WERI-Rb-1 (cell line): Measurements from ENCODE around the gene ZNF76.
A peak's percentile ranks its signal among the peaks of the same experiment; 100 is the strongest.

ENCODE experiments used
- DNase-seq: peaks from one replicate; pipeline ENCODE4 v3.0.0-alpha.2; 2020
- H3K27ac ChIP-seq: fragments of 250-450 bp; sonication (Bioruptor Pico); 2 replicates; pipeline ENCODE4 v1.5.1; 2020; ENCODE audit warnings: mild to moderate bottlenecking, moderate library complexity
- H3K27me3 ChIP-seq: fragments of 250-450 bp; sonication (Bioruptor Pico); 2 replicates; pipeline ENCODE4 v1.5.1; 2021; ENCODE audit warnings: mild to moderate bottlenecking, low read depth, moderate library complexity; ENCODE audit not compliant: insufficient read depth, severe bottlenecking
- H3K36me3 ChIP-seq: fragments of 250-450 bp; sonication (Bioruptor Pico); 2 replicates; pipeline ENCODE4 v1.5.1; 2020; ENCODE audit warnings: mild to moderate bottlenecking, moderate library complexity
- H3K4me3 ChIP-seq: 2 replicates; pipeline ENCODE4 v1.5.1; 2011; ENCODE audit warnings: low read depth, mild to moderate bottlenecking, control low read depth, low read length
- H3K9me3 ChIP-seq: fragments of 250-450 bp; sonication (Bioruptor Pico); 2 replicates; pipeline ENCODE4 v1.5.1; 2021; ENCODE audit warnings: mild to moderate bottlenecking, moderate library complexity; ENCODE audit not compliant: severe bottlenecking
- TF ChIP-seq, protein P1 (sequence below): IDR thresholded peaks from 2 replicates; pipeline ENCODE4 v1.5.1; 2011; ENCODE audit warnings: low read depth, mild to moderate bottlenecking, control low read depth, inconsistent platforms, low read length

The ZNF76 gene

DNA sequence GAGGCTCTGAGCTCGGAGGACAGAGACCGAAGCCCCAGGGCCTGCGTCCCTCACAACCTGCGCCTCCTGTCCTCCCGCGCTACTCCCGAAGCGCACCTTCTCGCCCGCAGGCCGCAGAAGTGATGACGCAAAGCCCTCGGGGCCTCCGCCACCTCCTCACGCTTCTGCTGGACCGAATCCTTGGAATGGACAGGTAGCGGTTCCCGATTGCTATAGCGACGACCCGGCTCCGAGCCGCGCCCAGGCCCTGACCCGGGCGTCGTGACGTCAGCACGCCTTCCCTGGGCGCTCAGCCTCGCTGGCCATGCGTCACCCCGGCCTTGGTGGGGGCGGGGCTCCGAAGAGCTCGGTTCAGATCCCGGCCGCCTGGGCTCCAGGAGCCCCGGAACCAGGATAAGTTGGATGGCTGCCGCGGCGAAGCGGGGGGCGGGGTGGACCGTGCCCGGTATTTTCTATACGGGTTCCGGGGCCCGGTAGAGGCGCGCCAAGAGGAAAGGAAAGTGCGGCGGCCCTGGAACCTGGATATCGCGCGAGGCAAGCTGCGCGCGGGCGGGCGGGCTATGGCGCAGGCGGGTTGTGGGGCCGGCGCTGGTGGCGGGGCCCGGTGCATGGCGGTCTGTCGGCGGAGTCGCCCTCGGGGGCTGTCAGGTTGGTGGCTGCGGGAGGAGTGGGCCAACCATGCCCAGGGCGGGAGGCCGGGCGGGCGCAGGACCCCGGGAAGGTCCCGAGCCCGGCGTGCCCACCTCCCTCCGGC lies at the start of gene ZNF76:
ZNF76 (plus strand) TSS at position 542 of the 754 bp plus-strand sequence. CDS start 21,417 bp downstream, outside the sequence.
- no peaks in the 10 kb centered on the region for H3K27me3 ChIP-seq
- H3K4me3 ChIP-seq = peak within 1 kb of the TSS; percentile 91
- H3K36me3 ChIP-seq = 0 out of 2 replicates have a peak, but pooled peaks cover 5% of the 10 kb centered on the region
- TF ChIP-seq, protein P1, sequence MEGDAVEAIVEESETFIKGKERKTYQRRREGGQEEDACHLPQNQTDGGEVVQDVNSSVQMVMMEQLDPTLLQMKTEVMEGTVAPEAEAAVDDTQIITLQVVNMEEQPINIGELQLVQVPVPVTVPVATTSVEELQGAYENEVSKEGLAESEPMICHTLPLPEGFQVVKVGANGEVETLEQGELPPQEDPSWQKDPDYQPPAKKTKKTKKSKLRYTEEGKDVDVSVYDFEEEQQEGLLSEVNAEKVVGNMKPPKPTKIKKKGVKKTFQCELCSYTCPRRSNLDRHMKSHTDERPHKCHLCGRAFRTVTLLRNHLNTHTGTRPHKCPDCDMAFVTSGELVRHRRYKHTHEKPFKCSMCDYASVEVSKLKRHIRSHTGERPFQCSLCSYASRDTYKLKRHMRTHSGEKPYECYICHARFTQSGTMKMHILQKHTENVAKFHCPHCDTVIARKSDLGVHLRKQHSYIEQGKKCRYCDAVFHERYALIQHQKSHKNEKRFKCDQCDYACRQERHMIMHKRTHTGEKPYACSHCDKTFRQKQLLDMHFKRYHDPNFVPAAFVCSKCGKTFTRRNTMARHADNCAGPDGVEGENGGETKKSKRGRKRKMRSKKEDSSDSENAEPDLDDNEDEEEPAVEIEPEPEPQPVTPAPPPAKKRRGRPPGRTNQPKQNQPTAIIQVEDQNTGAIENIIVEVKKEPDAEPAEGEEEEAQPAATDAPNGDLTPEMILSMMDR = no peak
- DNase-seq = peak; percentile 100
- peak within 1 kb of the TSS; percentile 98 for H3K27ac ChIP-seq
- H3K9me3 ChIP-seq = no peaks in the 10 kb centered on the region

DNA sequence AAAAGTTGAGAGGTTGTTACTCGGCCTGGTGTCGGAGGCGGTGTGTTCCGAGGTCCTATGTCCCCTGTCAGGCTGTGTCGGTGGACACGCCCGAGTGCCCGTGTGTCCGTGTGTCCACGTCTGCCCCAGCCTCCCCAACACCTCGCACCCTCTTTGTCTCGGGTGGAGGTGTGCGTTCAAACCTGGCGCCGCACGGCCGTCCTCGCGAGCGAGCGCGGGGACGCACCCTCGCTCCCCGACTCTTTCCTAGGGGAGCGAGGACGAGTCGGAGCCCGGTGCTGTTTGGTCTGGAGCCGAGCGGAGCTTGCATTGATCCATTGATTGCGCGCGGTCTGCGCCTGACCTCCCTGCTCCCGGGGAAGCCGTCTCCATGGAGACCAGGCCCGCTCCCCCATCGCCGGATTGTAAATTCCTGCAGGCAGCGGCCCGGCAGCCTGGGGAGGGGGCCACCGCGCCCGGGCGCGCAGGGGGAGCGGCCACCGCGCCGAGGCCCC lies 46.2 kb upstream of the ZNF76 start:
- Histone ChIP-seq H3K27me3 (peaks cover 35% of the 10 kb centered on the region), H3K4me3 (peak overlapping the region; percentile 56), H3K36me3 (no peaks in the 10 kb centered on the region), H3K27ac (no peak overlapping the region), H3K9me3 (no peaks in the 10 kb centered on the region)
- peak; percentile 51 for DNase-seq
- TF ChIP-seq, protein P1 = no peak

DNA sequence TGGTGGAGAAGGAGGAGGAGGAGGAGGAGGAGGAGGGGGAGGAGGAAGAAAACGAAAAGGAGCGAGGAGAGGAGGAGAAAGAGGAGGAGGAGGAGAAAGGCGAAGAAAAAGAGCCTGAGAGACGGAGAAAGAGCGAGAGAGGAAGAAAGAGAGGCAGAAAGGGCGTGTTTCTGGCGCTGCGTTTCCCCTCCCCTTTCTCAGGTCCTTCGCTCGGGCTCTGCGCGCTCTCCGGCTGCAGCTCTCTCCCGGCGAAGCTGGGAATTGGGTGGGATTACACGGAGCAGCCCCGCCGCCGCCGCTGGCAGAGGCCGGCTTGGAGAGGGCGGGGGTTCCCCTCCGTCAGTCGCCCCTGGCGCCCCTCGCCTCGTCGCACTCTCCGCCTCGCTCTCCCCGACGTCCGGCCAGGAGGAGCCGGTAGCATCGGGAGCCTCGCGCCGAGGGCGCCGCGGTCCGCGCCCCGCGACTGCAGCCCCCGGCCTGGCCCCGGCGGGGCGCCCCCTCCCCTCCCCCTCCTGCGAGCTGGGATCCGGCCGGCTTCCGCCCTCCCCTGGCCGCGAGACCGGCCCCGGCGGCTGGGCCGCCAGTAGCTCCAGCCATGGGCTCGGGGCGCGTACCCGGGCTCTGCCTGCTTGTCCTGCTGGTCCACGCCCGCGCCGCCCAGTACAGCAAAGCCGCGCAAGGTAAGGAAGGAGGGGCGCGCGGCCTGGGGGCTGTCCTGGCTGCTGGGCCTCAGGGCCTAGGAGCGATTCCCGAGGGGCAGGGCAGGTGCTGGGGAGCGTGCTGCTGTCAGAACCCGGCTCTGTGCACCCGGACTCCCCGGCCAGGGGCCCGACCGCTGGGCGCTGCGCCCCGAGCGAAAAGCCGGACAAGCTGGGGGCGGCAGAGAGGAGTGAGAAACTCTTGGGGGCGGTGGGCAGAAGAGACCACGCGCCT lies 45.4 kb upstream of the ZNF76 start, which contains the start of gene SCUBE3:
SCUBE3 (plus strand) TSS at position 133 of the 933 bp plus-strand sequence; CDS start at position 596, 463 bp downstream.
- Histone ChIP-seq H3K9me3 (no peaks in the 10 kb centered on the region), H3K27me3 (peaks cover 29% of the 10 kb centered on the region), H3K27ac (peak within 1 kb of the TSS; percentile 17; the same call in 1 of the 2 replicates), H3K36me3 (no peaks in the 10 kb centered on the region), H3K4me3 (peak within 1 kb of the TSS; percentile 56)
- peak; percentile 81 for DNase-seq
- TF ChIP-seq, protein P1 = no peak

DNA sequence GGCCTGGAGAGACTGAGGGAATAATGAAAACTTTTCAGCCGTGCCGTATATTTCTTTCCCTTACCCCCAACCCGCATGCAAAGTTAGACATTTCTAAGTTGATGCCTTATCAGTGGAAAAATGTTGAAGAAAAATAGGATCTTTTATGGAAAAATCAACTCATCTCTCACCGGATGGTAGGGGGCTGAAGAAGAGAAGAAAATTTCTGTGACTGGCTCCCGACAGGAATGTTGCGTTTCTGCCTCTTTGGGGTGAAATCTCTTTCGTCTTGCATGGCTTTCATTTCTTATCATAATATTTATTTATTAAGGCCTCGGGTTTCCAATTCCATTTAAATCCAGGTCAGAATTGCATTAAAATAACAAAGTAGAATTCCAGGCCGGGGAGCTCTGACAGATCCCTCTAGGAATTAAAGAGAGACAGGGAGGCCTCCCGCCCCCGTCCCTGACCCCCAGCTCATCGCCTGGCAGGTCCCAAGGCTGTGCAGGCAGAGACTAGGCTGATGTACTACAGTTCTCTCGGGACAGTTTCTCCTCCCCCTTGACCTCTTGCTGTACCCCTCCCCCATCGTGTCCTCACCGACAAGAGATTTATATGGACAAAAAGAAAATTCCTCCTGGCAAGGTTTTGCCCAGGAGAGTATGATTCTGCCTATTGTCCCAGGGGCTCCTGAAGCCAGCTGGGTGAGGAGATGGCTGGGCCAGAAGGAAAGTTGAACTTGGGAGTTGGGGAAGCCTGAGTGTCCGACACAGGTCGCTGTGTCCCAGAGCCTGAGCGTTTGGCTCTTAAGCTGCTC lies 44.5 kb upstream of the ZNF76 start:
- peak overlapping the region; percentile 56 for H3K4me3 ChIP-seq
- no peaks in the 10 kb centered on the region for H3K9me3 ChIP-seq
- no peak overlapping the region for H3K27ac ChIP-seq
- peaks cover 22% of the 10 kb centered on the region for H3K27me3 ChIP-seq
- TF ChIP-seq, protein P1 = no peak
- no peak for DNase-seq
- no peaks in the 10 kb centered on the region for H3K36me3 ChIP-seq
